ENCODE data around the gene RND1.
"Not testable (repeated sequence)": the region's sequence is repeated elsewhere in the genome, so short reads cannot be mapped to it uniquely, and the experiment has no call there.

The RND1 gene

GRCh38 chr12:48865281-48866051 lies at the start of gene RND1:
Gene RND1 (minus strand): TSS chr12:48865870. CDS start chr12:48865767, 103 bp downstream.
- in situ Hi-C loops (cut with HindIII; ENCODE audit: low sequenced_read_pairs) = no loop called here

DNA sequence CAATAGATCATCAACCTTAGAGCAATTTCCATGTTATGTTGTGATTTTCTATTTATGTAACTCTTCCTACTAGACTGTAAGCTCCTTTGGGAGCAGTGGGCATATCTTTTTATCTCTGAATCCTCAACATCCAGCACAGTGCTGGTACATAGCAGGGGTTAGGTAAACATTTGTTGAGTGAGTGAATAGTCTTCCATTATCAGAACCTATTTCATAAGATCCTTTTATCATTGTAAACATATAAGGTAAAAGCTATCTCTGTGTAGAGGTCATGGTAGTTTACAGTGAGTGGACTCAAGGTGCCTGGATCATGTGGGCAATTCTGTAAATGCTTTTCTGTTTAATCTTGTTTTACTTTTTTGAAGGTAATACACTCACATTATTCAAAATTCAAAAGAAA lies 44.5 kb upstream of the RND1 start:
- in situ Hi-C loops (cut with HindIII; ENCODE audit: low sequenced_read_pairs) = no loop called here

- in situ Hi-C loops (cut with HindIII; ENCODE audit: low sequenced_read_pairs) = not testable (repeated sequence)
These were observed 44.0 kb upstream of the RND1 start for GRCh38 chr12:48909698-48910097.

- in situ Hi-C loops (cut with HindIII; ENCODE audit: low sequenced_read_pairs) = no loop called here
These were observed 41.6 kb upstream of the RND1 start for GRCh38 chr12:48907245-48907644.

- in situ Hi-C loops (cut with HindIII; ENCODE audit: low sequenced_read_pairs) = no loop called here
These were observed 38.3 kb upstream of the RND1 start for GRCh38 chr12:48903982-48904411.

- in situ Hi-C loops (cut with HindIII; ENCODE audit: low sequenced_read_pairs) = no loop called here
These were observed 37.8 kb upstream of the RND1 start for GRCh38 chr12:48903363-48903981.

- in situ Hi-C loops (cut with HindIII; ENCODE audit: low sequenced_read_pairs) = no loop called here
These were observed 35.6 kb upstream of the RND1 start for GRCh38 chr12:48901278-48901677.

DNA sequence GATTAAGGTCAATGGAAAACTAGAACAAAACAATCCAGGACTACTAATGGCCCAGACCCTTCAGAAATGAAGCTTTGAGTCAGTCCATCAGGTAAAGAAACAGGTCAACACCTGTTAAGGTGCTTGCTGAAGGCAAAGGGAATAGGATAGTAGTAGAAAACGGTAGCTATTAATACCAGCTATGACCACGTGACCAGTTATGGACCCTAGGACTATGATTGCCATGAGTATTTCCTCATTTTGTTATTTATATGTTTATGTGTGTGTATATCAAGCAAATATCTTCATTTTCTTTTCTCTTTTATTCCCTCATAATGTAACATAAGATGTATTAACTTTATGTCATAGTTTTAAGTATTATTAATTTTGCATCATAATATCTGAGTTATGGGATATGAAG lies 34.0 kb upstream of the RND1 start:
- in situ Hi-C loops (cut with HindIII; ENCODE audit: low sequenced_read_pairs) = no loop called here

- in situ Hi-C loops (cut with HindIII; ENCODE audit: low sequenced_read_pairs) = no loop called here
These were observed 28.6 kb upstream of the RND1 start for GRCh38 chr12:48894271-48894670.

DNA sequence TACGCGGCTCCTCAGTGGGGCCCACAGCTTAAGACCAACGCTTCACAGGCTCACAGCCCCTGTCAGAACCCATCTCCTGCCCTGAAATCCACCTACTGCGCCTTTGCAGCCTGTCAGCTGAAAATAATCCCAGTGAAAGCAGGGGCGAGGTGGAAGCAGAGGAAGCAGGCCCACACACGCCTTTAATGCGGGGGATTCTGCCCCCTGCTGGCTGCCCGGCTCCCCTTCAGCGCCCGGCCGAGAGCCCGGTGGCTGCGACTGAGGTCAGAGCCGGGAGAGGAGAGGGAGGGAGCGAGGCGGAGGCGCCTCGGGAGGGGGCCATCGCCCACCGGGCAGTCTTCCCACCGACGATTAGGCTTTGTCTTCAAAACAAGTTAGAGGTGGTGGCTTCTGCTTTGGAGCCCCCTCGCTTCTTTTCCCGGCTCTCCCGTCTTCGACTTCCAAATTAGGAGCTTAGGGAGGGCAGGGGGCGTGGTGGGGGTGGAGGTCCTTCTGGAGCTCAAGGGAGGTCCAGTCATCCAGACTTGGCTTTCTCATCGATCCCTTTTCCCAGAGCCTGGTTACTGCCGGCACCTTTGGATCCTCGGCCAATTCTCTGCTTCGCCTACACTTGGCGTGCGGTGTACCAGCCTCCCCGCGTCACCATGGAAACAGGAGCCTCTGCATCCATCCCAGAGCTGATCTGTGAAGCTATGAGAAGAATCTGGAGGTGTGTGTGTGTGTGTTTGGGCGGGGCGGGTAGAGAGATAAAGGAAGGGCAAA lies 25.2 kb upstream of the RND1 start:
- in situ Hi-C loops (cut with HindIII; ENCODE audit: low sequenced_read_pairs) = no loop called here

- in situ Hi-C loops (cut with HindIII; ENCODE audit: low sequenced_read_pairs) = no loop called here
These were observed 24.0 kb upstream of the RND1 start for GRCh38 chr12:48889679-48890078.

DNA sequence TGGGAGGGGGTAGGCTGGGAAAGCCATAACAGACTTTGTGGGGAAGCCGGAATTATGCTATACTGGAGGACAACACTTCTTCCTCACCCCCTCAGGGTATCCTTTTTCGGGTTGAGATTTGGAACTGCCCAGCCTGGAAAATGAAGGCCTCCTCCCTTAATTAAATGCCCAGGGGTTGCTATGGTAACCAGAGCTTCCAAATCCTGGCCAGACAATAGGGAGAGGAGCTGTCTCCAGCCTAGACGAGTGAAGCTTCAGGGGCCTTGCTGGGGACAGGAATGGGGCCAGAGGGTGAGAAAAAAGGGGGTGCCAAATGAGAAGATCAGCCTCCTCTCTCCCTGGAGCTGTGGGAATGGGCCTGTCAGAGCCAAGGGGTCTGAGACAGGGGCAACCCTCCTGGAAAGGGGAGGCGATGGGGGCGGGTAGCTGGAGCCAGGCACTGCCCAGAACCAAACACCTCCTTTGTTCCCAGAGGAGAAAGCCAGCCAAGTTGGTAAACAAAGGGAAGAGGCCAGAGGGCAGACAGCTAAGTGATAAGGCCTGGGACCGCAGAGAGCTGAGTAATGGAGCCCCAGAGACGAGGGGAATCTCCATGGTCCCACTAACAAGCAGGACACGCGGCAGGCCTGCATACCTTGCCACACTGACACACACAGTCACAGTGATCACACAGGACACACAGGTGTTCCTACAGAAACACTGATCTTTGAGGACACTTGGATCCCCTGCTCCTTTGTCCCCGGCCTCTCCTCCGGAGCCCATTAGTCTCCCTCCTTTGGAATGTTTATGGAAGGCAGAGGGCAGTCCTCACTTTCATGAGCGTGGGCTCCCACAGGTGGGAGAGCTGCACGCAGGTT lies 17.9 kb upstream of the RND1 start:
- in situ Hi-C loops (cut with HindIII; ENCODE audit: low sequenced_read_pairs) = no loop called here

DNA sequence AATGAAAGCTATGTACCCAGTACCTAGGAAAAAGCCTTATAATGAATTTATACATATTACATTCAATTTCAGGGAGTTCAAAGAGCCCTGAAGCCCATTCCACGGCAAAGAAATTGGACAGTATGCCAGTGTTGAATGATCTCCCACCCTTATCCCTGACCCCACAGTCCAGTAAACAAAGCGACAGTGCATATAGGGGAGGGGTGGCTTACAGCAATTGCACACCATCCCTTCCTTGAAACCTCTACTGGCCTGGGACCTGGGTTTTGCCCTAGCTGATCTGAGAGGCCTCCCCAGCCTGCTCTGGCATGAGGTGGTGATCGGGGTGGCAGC lies 17.3 kb upstream of the RND1 start:
- in situ Hi-C loops (cut with HindIII; ENCODE audit: low sequenced_read_pairs) = no loop called here

- in situ Hi-C loops (cut with HindIII; ENCODE audit: low sequenced_read_pairs) = no loop called here
These were observed 16.6 kb upstream of the RND1 start for GRCh38 chr12:48882315-48882687.

GRCh38 chr12:48881686-48882314 lies 16.1 kb upstream of the RND1 start:
- in situ Hi-C loops (cut with HindIII; ENCODE audit: low sequenced_read_pairs) = no loop called here

DNA sequence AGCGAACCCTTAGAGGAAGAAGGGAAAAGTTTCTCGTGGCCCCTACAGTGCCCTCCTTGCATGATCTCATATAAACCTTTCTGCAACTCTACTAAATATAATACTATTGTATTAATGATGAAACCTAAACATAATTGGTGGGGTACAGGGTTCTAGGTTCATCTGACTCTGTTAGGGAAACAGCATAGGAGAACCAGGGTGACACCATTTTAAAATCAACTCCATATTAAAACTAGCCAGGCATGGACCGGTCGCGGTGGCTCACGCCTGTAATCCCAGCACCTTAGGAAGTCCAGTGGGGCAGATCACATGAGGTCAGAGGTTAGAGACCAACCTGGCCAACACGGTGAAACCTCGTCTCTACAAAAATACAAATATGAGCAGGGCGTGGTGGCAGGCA lies 15.0 kb upstream of the RND1 start:
- in situ Hi-C loops (cut with HindIII; ENCODE audit: low sequenced_read_pairs) = no loop called here

DNA sequence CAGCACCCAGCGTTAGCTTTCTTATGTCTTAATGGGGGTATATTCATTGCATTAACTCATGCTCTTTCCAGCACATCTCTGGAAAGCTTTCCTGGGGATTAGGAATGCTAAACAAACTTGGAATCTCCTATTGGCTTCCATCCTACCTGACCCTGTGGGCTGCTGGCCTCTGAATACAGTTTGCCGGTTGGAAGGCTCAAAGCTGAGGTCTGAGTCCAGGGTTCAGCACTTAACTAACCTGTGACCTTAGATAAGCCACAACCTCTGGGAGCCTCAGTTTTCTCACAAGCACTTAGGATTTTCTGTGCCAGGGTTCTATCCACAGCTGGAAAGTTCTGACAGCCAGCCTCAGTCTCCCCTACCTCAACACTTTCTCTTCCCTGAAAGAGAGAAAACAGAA lies 12.9 kb upstream of the RND1 start:
- in situ Hi-C loops (cut with HindIII; ENCODE audit: low sequenced_read_pairs) = no loop called here

DNA sequence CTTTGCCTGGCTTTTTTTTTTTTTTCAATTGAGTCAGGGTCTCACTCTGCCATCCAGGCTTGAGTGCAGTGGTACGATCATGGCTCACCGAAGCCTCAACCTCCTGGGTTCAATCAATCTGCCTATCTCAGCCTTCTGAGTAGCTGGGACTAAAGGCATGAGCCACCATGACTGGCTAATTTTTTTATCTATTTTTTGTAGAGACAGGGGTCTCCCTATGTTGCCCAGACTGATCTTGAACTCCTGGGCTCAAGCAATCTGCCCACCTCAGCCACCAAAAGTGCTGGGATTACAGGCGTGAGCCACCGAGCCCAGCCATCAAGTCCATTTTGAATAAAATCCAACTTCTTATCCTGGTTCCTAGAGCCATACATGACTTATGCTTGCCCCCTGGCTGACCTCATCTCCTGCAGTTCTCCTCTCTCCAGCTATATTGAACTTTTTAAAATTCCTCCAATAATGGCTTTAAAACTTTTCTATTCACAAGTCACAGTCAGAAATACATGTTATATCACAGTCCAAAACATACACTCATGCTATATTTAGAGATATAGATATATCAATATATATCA lies 10.4 kb upstream of the RND1 start:
- in situ Hi-C loops (cut with HindIII; ENCODE audit: low sequenced_read_pairs) = no loop called here

GRCh38 chr12:48873534-48873933 lies 7.9 kb upstream of the RND1 start:
- in situ Hi-C loops (cut with HindIII; ENCODE audit: low sequenced_read_pairs) = not testable (repeated sequence)

- in situ Hi-C loops (cut with HindIII; ENCODE audit: low sequenced_read_pairs) = no loop called here
These were observed 7.4 kb upstream of the RND1 start for GRCh38 chr12:48873096-48873495.

All from DLD1 (cell line).